GM12873 (cell line): ENCODE results near the gene PEPD.

Experiments
- TF ChIP-seq, protein P1 (sequence below): IDR thresholded peaks from 2 replicates; pipeline ENCODE4 v1.5.1; 2012; ENCODE audit warnings: low read depth, mild to moderate bottlenecking, moderate library complexity, low read length, control low read depth; ENCODE audit not compliant: insufficient read depth; ENCODE audit errors: missing control alignments

Gene PEPD

DNA sequence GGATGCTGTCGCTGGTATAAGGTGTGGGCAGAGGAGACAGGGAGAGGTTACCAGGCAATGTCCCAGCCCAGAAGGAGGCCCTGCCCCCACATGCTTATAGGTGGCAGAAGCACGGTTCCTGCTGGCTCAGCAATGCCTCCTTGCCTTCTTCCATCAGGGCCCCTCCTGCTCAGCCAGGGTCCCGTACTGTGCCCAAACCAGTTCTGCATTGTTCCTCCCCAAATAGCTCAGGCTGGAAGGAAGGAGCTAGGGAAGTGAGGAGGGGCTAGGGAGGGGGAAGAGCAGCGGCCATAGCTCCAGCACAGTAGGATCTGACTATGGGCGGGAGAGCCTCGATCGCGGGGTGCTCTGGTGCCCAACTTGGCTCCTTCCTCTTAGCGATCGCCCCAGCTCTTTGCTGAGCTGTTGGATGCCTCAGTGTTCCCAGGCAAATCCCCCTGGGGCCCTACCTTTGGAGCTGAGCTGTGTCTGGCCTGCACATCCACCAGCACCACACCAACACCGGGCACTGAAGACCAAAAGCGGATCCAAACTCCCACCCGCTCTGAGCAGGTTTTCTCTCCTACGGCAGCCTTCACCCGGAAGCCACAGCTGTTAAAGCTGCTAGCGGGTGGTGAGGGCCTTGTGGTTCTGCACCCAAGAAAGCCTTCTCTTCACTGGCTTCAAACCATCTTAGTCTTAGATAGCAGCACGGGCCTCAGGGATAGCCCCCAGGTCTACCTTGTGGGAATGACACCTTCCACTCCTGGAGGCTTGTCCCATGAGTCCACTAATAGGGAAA, 32.1 kb upstream of the PEPD start:
- TF ChIP-seq, protein P1, sequence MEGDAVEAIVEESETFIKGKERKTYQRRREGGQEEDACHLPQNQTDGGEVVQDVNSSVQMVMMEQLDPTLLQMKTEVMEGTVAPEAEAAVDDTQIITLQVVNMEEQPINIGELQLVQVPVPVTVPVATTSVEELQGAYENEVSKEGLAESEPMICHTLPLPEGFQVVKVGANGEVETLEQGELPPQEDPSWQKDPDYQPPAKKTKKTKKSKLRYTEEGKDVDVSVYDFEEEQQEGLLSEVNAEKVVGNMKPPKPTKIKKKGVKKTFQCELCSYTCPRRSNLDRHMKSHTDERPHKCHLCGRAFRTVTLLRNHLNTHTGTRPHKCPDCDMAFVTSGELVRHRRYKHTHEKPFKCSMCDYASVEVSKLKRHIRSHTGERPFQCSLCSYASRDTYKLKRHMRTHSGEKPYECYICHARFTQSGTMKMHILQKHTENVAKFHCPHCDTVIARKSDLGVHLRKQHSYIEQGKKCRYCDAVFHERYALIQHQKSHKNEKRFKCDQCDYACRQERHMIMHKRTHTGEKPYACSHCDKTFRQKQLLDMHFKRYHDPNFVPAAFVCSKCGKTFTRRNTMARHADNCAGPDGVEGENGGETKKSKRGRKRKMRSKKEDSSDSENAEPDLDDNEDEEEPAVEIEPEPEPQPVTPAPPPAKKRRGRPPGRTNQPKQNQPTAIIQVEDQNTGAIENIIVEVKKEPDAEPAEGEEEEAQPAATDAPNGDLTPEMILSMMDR: no peak

DNA sequence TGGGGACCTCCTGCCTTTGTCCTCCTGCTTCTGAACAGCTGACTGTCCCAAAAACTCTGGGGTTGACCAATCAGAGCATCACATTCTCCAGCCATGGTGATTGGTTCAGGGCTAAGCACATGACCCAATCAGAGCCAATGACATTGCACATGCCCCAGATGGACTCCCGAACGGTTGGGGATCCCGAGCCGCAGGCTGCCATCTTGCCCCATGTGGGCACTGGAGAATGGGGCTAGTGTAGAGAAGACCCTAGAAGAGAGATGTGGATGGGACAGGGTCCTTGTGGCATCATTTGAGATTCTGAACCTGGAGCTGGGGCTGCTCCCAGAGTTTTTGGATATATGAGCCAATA, 31.3 kb upstream of the PEPD start:
- TF ChIP-seq, protein P1: no peak

DNA sequence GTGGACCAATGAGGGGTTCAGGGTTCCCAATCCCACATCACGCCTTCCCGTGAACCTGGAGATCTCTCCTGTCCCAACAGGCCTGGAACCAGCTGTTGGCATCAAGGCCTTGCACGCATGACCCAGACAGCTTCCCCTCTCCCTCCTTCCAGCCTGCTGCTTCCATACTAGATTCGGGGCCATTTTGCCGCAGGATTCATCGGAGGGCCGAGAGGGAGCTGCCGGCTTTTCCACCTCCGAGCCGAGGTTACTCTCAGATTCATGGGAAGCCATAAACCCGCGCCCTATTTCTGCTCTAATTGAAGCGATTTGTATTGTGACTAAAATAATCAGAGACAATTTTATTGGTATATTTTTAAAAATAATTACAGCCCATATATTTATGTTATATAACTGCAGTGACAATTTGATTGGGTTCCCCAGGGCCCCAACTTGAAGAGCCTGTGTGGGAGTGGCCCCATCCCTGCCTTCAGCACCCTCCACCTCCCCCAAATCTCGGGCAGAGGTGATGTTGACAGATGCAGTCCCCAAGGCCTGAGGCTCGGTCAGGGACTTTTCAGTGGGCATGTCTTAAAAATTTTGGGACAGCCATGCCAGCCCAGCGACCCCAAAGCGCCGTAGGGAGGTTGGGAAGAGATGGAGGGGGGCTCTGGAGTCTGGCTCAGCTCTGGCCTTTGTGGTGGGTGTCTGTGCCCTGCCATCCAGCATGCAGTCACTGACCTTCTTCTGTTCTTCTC, 30.8 kb upstream of the PEPD start:
- TF ChIP-seq, protein P1: no peak

DNA sequence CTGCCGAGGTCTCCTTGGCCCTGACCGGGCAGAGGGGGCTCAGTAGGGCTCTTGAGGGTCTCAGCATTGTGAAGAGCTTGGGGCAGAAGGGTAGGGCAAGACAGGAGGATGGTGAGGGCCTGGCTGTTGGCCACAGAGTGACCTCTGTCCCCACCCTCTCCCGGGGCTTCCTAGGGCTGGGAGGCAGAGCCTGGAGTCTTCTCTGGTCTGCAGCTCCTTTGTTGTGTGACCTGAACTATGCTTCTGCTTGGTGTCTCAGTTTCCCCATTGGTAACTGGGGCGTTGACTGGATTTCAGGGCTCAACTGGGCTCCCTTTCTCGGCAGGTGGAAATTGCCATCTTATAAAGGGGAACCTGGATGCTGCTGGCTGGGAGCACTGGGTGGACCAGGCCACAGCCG, 30.1 kb upstream of the PEPD start:
- TF ChIP-seq, protein P1: no peak

DNA sequence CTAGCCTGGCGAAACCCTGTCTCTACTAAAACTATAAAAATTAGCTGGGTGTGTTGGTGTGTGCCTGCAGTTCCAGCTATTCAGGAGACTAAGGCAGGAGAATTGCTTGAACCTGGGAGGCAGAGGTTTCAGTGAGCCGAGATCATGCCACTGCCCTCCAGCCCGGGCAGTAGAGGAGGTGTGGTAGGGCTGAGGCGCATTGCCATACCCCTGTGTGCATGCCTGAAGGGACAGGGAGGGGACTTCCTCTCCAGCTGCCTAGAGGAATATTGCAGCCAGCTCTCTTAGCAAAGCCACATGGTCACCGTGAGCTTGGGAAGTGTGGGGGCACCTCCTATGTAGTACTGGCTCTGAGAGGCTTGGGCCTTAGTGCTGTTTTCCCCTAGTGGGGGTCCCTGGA, 29.2 kb upstream of the PEPD start:
- TF ChIP-seq, protein P1: no peak

DNA sequence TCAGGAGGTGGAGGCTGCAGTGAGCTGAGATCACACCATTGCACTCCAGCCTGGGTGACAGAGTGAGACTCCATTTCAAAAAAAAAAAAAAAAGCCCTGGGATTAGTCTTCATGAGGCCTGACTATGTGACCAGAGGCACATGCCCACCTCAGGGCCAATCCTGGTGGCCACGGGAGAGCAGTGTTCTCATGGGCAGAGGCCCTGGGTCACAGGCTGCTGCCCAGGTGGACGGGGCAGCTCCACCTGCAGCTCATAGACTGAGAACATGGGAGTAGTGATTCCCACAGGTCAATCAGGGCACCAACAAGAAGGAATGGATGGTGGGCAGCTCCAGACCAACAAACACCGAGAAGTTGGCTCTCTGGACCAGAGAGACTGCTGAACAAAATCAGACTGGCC, 26.1 kb upstream of the PEPD start:
- TF ChIP-seq, protein P1: no peak

DNA sequence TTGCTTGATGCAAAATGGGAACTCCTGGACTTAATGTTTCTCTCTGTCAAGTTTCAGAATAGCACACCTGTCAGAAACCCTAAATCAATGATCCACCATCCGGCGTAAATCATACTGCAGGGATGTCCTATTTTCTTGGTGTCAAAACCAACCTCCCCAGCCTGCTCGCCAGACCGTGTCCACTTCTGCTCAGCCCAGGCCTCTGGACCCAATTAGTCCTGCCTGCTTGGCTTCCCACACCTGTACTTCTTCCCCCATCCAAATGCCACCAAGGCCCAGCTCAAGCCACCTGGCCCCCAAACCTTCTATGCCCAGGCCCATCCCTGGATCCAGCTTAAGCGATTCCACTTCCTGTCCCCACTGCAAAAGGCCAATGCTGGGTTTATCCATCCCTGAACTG, 25.1 kb upstream of the PEPD start:
- TF ChIP-seq, protein P1: no peak
